Thoracic aorta (tissue), 2 donors: Measurements from ENCODE around the gene PDC. TPM values are rescaled to one million over a fixed set of nuclear protein-coding genes. Genes with fewer than 3 reads are reported as not detected.

ENCODE experiments used
- ATAC-seq: fragments of 150-250 bp; one replicate; pipeline ENCODE4 v1.8.0; 2017; ENCODE audit warnings: low read depth; ENCODE audit not compliant: insufficient number of reproducible peaks, low FRiP score
- DNase-seq: peaks from one replicate; pipeline ENCODE4 v3.0.0-alpha.2; 2020; ENCODE audit warnings: low spot score
- H3K27ac ChIP-seq, 2 donors: fragments of 200-600 bp; sonication (generic); 1 replicate in 1 of 2; 2 replicates in 1 of 2; pipeline ENCODE4 v1.5.1; 2016; ENCODE audit warnings: mild to moderate bottlenecking in 2 of 2, moderate library complexity in 2 of 2
- H3K27me3 ChIP-seq: fragments of 200-600 bp; sonication (generic); replicated peaks from 2 replicates; pipeline ENCODE4 v1.6.0; 2016; ENCODE audit warnings: mild to moderate bottlenecking; ENCODE audit not compliant: insufficient read depth
- H3K36me3 ChIP-seq: fragments of 200-600 bp; sonication (generic); one replicate; pipeline ENCODE4 v1.5.1; 2016
- H3K4me1 ChIP-seq, 2 donors: fragments of 200-600 bp; sonication (generic); 1 replicate in 1 of 2; 2 replicates in 1 of 2; pipeline versions ENCODE4 v1.5.1 to v1.6.0; 2016; ENCODE audit warnings: low read depth in 2 of 2, mild to moderate bottlenecking in 1 of 2; ENCODE audit not compliant: control insufficient read depth in 1 of 2
- H3K4me3 ChIP-seq: fragments of 200-600 bp; sonication (generic); 2 replicates; pipeline ENCODE4 v1.5.1; 2016; ENCODE audit warnings: mild to moderate bottlenecking
- H3K9me3 ChIP-seq: fragments of 200-600 bp; sonication (generic); 2 replicates; pipeline ENCODE4 v1.5.1; 2016
- CTCF ChIP-seq: fragments of 200-600 bp; sonication (generic); IDR thresholded peaks from one replicate; pipeline ENCODE4 v1.5.1; 2019; ENCODE audit warnings: antibody characterized with exemption
- total RNA-seq, 2 donors: library from RNA; depleted of rRNA; stranded (reverse); fragments of >200 nt; gene quantifications; one replicate each; pipeline versions ENCODE4 v1.1.0 to v1.2.3, GENCODE V29; 2016

Gene PDC
- total RNA-seq, 2 donors from 2014 or later = not detected

- Histone ChIP-seq H3K4me1 (no peaks in the 10 kb centered on the region), H3K36me3 (no peaks in the 10 kb centered on the region), H3K27me3 (no peaks in the 10 kb centered on the region), H3K9me3 (no peaks in the 10 kb centered on the region), H3K4me3 (no peak overlapping the region), H3K27ac (no peak overlapping the region)
- ATAC-seq (no peak), DNase-seq (no peak)
- no peak for TF ChIP-seq CTCF
Observed at GRCh38 chr1:186456729-186457255, 4.1 kb downstream of the PDC start.

GRCh38 chr1:186454981-186455380 lies 5.9 kb downstream of the PDC start:
- no peak overlapping the region for H3K27ac ChIP-seq
- H3K9me3 ChIP-seq = no peaks in the 10 kb centered on the region
- H3K4me1 ChIP-seq = no peaks in the 10 kb centered on the region
- ATAC-seq (no peak), DNase-seq (no peak)
- no peak overlapping the region for H3K4me3 ChIP-seq
- no peak for TF ChIP-seq CTCF
- H3K27me3 ChIP-seq = no peaks in the 10 kb centered on the region
- no peaks in the 10 kb centered on the region for H3K36me3 ChIP-seq

GRCh38 chr1:186446152-186446551 lies 14.8 kb downstream of the PDC start:
- no peaks in the 10 kb centered on the region for H3K4me1 ChIP-seq
- no peak overlapping the region for H3K4me3 ChIP-seq
- H3K27ac ChIP-seq = no peak overlapping the region
- ATAC-seq (no peak), DNase-seq (no peak)
- no peak for TF ChIP-seq CTCF
- H3K9me3 ChIP-seq = no peaks in the 10 kb centered on the region
- no peaks in the 10 kb centered on the region for H3K36me3 ChIP-seq
- H3K27me3 ChIP-seq = no peaks in the 10 kb centered on the region

- ATAC-seq = no peak
- H3K4me3 ChIP-seq = no peak overlapping the region
- no peak for TF ChIP-seq CTCF
- DNase-seq = no peak
- H3K27me3 ChIP-seq = no peaks in the 10 kb centered on the region
- H3K9me3 ChIP-seq = no peaks in the 10 kb centered on the region
- no peaks in the 10 kb centered on the region for H3K4me1 ChIP-seq
- no peaks in the 10 kb centered on the region for H3K36me3 ChIP-seq
- no peak overlapping the region for H3K27ac ChIP-seq
Observed at GRCh38 chr1:186443638-186444037, 17.3 kb downstream of the PDC start.

DNA sequence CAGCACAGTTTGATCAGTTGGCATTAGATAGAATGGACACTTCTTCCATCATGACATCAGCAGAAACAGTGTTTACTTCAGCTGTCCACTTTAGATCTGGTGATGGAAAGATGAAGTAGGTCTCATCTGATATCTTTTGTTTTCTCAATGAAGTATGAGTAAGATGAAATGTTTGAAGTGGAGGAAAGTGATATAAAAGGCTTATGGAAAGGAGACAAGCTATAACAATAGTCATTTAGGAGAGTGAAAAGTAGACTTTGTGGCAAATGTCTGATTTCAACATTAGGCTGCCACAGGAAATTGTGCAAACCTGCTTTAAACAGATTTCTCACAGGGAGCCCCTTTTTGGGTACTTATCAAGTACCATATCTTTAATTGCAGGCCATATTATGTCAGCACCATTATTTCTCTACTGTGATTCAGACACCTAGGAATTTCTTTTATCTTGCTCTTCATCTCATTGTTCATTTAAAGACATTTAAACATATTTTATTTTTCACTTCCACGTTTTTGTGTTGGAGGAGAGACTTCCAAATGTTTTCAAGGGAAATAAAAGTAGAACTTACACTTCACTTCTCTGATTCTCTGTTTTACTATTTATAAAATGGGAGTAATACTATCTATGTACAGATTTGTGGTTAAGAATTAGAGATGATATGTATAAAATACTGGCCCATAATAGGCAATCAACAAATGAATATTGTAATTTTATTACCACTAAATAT lies 18.1 kb downstream of the PDC start:
- Histone ChIP-seq H3K27me3 (no peaks in the 10 kb centered on the region), H3K27ac (no peak overlapping the region), H3K4me3 (no peak overlapping the region), H3K4me1 (no peaks in the 10 kb centered on the region), H3K36me3 (no peaks in the 10 kb centered on the region), H3K9me3 (no peaks in the 10 kb centered on the region)
- ATAC-seq (no peak), DNase-seq (no peak)
- no peak for TF ChIP-seq CTCF
